CD14-positive monocyte (primary cell): ENCODE data around the gene DPEP2NB. TPM values are rescaled to one million over a fixed set of nuclear protein-coding genes. Genes with fewer than 3 reads are reported as not detected.

Source experiments
- DNase-seq, 3 donors: peaks; one replicate each; pipeline ENCODE4 v3.0.0-alpha.2; 2011 to 2022
- H2AFZ ChIP-seq: 2 replicates; pipeline ENCODE4 v1.6.0; 2012; ENCODE audit warnings: mild to moderate bottlenecking, low read depth, low read length, inconsistent platforms; ENCODE audit not compliant: insufficient read depth, poor library complexity, severe bottlenecking
- H3K27ac ChIP-seq, 2 donors: 1 replicate in 1 of 2; 2 replicates in 1 of 2; pipeline ENCODE4 v1.5.1; 2012 to 2013; ENCODE audit warnings: low read length in 2 of 2, control low read depth in 1 of 2, inconsistent platforms in 1 of 2, low read depth in 1 of 2, mild to moderate bottlenecking in 1 of 2
- H3K27me3 ChIP-seq, 2 donors: one replicate each; pipeline versions ENCODE4 v1.6.0 to v1.6.1; 2011 to 2013; ENCODE audit warnings: low read length in 2 of 2; ENCODE audit not compliant: control insufficient read depth in 2 of 2, insufficient read depth in 2 of 2
- H3K36me3 ChIP-seq, 2 donors: replicated peaks in 1 of 2; 1 replicate in 1 of 2; 2 replicates in 1 of 2; pipeline versions ENCODE4 v1.5.1 to v1.6.1; 2012 to 2013; ENCODE audit warnings: low read length in 2 of 2, control low read depth in 1 of 2, inconsistent platforms in 1 of 2, mild to moderate bottlenecking in 1 of 2; ENCODE audit not compliant: insufficient read depth in 2 of 2, control insufficient read depth in 1 of 2
- H3K4me1 ChIP-seq, 2 donors: 1 replicate in 1 of 2; 2 replicates in 1 of 2; pipeline versions ENCODE4 v1.5.1 to v1.6.1; 2012 to 2013; ENCODE audit warnings: low read length in 2 of 2, control low read depth in 1 of 2, inconsistent platforms in 1 of 2, mild to moderate bottlenecking in 1 of 2, moderate library complexity in 1 of 2; ENCODE audit not compliant: insufficient read depth in 2 of 2, control insufficient read depth in 1 of 2
- H3K4me2 ChIP-seq: replicated peaks from 2 replicates; pipeline ENCODE3; 2012; ENCODE audit warnings: low read length, moderate library complexity, mild to moderate bottlenecking; ENCODE audit not compliant: poor library complexity, severe bottlenecking; ENCODE audit errors: extremely low read depth
- H3K4me3 ChIP-seq, 3 experiments: fragments of 200-600 bp in 1 of 3; sonication (generic) in 1 of 3; replicated peaks in 1 of 3; 1 replicate in 2 of 3; 2 replicates in 1 of 3; pipeline ENCODE4 v1.5.1; 2011 to 2013; ENCODE audit warnings: low read length in 3 of 3, mild to moderate bottlenecking in 3 of 3, control low read depth in 2 of 3, low read depth in 2 of 3, inconsistent platforms in 1 of 3, moderate library complexity in 1 of 3
- H3K79me2 ChIP-seq: 2 replicates; pipeline ENCODE4 v1.6.0; 2012; ENCODE audit warnings: mild to moderate bottlenecking, control low read depth, inconsistent platforms, low read length, moderate library complexity; ENCODE audit not compliant: insufficient read depth
- H3K9ac ChIP-seq: 2 replicates; pipeline ENCODE4 v1.6.0; 2017; ENCODE audit warnings: low read length, mild to moderate bottlenecking; ENCODE audit not compliant: insufficient read depth, poor library complexity, severe bottlenecking
- H3K9me3 ChIP-seq, 2 donors: replicated peaks in 1 of 2; 1 replicate in 1 of 2; 2 replicates in 1 of 2; pipeline versions ENCODE4 v1.5.1 to v1.6.1; 2012 to 2013; ENCODE audit warnings: low read length in 2 of 2, control low read depth in 1 of 2; ENCODE audit not compliant: control insufficient read depth in 1 of 2, insufficient read depth in 1 of 2
- H4K20me1 ChIP-seq: 2 replicates; pipeline ENCODE4 v1.6.0; 2012; ENCODE audit warnings: mild to moderate bottlenecking, low read length, control low read depth, moderate library complexity; ENCODE audit not compliant: insufficient read depth
- H3K27ac Mint-ChIP-seq, 7 donors: one replicate each; pipeline ENCODE4 v1.8.0; 2020; ENCODE audit warnings: mild to moderate bottlenecking in 7 of 7, mixed read lengths in 7 of 7, moderate library complexity in 6 of 7, inconsistent platforms in 2 of 7
- H3K27me3 Mint-ChIP-seq, 3 donors: one replicate each; pipeline ENCODE4 v1.8.0; 2021 to 2022; ENCODE audit warnings: low read depth in 3 of 3, mild to moderate bottlenecking in 3 of 3, mixed read lengths in 3 of 3, moderate library complexity in 3 of 3, inconsistent platforms in 1 of 3
- H3K36me3 Mint-ChIP-seq, 2 donors: one replicate each; pipeline ENCODE4 v1.8.0; 2020; ENCODE audit warnings: mixed read lengths in 2 of 2, inconsistent platforms in 1 of 2, mild to moderate bottlenecking in 1 of 2
- H3K4me1 Mint-ChIP-seq: one replicate; pipeline ENCODE4 v1.8.0; 2020; ENCODE audit warnings: mild to moderate bottlenecking, mixed read lengths
- H3K4me3 Mint-ChIP-seq, 2 donors: one replicate each; pipeline ENCODE4 v1.8.0; 2020; ENCODE audit warnings: mild to moderate bottlenecking in 2 of 2, mixed read lengths in 2 of 2, moderate library complexity in 1 of 2
- H3K9me3 Mint-ChIP-seq, 7 donors: one replicate each; pipeline ENCODE4 v1.8.0; 2020 to 2022; ENCODE audit warnings: mixed read lengths in 7 of 7, mild to moderate bottlenecking in 6 of 7, moderate library complexity in 6 of 7, inconsistent platforms in 2 of 7
- WGBS: methylation state at CpG from one replicate; pipeline ENCODE4 v1.1.5; 2013; ENCODE audit warnings: missing lambda C conversion rate; ENCODE audit not compliant: insufficient coverage; 5-methylcytosine and 5-hydroxymethylcytosine counted together
- intact Hi-C, 2 donors: fragments of 100-400 bp; cut with micrococcal nuclease; formaldehyde crosslinking; loops; one replicate each; pipeline versions ENCODE4 v1.15.0 to v1.15.1; 2023
- polyA plus RNA-seq, 3 donors: library from polyadenylated mRNA; depleted of rRNA in 1 of 3; unstranded in 2 of 3; stranded (reverse) in 1 of 3; fragments of 300-500 nt in 2 of 3; fragments of >200 nt in 1 of 3; fragmentation: Illumina TruSeq in 2 of 3; gene quantifications; 1 replicate in 2 of 3; 2 replicates in 1 of 3; pipeline ENCODE4 v1.2.3, GENCODE V29; 2012 to 2021
- TF ChIP-seq, protein P1 (sequence below): fragments of 200-600 bp; IDR thresholded peaks from one replicate; pipeline ENCODE4 v1.8.0; 2022; ENCODE audit warnings: antibody characterized with exemption, mild to moderate bottlenecking

DPEP2NB gene
- polyA plus RNA-seq, 3 donors: not detected

DNA sequence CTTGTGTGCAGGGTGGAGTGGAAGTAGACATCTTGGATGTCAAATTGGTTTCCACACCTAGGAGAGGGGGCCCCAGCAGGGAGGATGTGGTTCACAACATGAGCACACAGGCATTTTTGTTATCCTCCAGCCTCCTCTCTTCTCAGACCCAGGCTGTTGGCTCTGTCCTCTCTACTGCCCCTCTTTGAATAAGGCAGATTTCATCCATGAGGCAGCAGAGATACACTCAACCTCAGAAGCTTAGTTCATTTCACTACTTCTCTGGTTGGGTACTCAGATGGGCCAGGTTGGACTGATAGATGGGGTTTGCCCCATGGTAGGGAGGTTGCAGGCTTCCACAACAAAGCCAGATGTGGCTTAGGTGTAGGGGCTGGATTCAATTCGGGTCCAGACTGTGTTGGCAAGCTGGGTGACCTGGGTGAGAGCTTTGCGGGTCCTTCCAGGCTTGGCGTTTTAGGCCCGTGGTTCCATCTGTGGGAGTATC is 47.2 kb upstream of the DPEP2NB start:
- H3K27ac Mint-ChIP-seq: peak overlapping the region in 2 of 7 donors; percentile 63 to 68
- Histone ChIP-seq H3K79me2 (no peaks in the 10 kb centered on the region), H3K4me1 (peaks cover 55 to 56% of the 10 kb centered on the region in 2 donors), H4K20me1 (no peaks in the 10 kb centered on the region), H3K4me3 (no peak overlapping the region), H3K9ac (no peak overlapping the region), H2AFZ (no peak overlapping the region), H3K9me3 (no peaks in the 10 kb centered on the region), H3K27me3 (no peaks in the 10 kb centered on the region), H3K27ac (peak overlapping the region; percentile 14 to 90), H3K4me2 (no peak overlapping the region), H3K36me3 (peaks cover 21 to 71% of the 10 kb centered on the region in 2 donors)
- no CpG with 5 or more reads among the region's 4 CpGs for WGBS
- no peaks in the 10 kb centered on the region for H3K9me3 Mint-ChIP-seq
- H3K4me1 Mint-ChIP-seq: peaks cover 64% of the 10 kb centered on the region
- DNase-seq: no peak
- peaks cover 50 to 75% of the 10 kb centered on the region in 2 donors for H3K36me3 Mint-ChIP-seq
- no peak overlapping the region for H3K4me3 Mint-ChIP-seq
- TF ChIP-seq, protein P1, sequence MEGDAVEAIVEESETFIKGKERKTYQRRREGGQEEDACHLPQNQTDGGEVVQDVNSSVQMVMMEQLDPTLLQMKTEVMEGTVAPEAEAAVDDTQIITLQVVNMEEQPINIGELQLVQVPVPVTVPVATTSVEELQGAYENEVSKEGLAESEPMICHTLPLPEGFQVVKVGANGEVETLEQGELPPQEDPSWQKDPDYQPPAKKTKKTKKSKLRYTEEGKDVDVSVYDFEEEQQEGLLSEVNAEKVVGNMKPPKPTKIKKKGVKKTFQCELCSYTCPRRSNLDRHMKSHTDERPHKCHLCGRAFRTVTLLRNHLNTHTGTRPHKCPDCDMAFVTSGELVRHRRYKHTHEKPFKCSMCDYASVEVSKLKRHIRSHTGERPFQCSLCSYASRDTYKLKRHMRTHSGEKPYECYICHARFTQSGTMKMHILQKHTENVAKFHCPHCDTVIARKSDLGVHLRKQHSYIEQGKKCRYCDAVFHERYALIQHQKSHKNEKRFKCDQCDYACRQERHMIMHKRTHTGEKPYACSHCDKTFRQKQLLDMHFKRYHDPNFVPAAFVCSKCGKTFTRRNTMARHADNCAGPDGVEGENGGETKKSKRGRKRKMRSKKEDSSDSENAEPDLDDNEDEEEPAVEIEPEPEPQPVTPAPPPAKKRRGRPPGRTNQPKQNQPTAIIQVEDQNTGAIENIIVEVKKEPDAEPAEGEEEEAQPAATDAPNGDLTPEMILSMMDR: no peak
- intact Hi-C loops: loop anchor here in 1 of 2 donors (5.0 to 10.0 kb wide), 2 partner anchors 181 to 238 kb away; partner anchors contain the start of gene NRN1L
- peaks cover 0 to 4% (median 0%) of the 10 kb centered on the region in 3 donors for H3K27me3 Mint-ChIP-seq

DNA sequence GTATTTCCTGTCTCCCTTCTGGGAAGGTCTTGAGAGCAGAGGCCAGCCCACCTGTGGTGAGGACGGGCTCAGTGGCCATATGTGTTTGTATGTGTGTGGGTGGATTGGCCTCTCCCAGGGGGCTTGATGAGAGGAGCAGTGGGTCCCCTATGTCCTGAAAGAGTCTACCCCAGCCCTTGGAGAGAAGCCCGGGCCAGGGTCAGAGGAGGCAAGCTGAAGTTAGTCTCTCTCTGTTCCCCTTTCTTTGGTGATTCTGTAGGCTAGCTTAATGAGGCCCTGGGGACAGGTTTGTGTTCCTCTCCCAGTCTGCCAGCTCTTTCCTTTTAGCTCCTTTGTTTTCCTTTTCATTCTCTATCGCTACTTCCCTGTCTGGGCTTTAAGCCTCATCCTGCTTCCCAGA is 45.7 kb upstream of the DPEP2NB start:
- no peaks in the 10 kb centered on the region for H3K27me3 ChIP-seq
- peaks cover 0 to 2% (median 0%) of the 10 kb centered on the region in 3 donors for H3K27me3 Mint-ChIP-seq
- H3K4me1 Mint-ChIP-seq: peaks cover 64% of the 10 kb centered on the region
- H3K9ac ChIP-seq: peak overlapping the region; percentile 23
- no peaks in the 10 kb centered on the region for H3K9me3 ChIP-seq
- peak overlapping the region; percentile 65 to 94 (median 81) for H3K27ac Mint-ChIP-seq
- peak overlapping the region; percentile 24 for H2AFZ ChIP-seq
- intact Hi-C loops: loop anchor here in 1 of 2 donors (5.0 to 10.0 kb wide), 2 partner anchors 179 to 237 kb away; partner anchors contain the start of gene NRN1L
- no peak overlapping the region for H3K4me3 ChIP-seq
- no peak for DNase-seq
- H3K9me3 Mint-ChIP-seq: no peaks in the 10 kb centered on the region
- H3K27ac ChIP-seq: peak overlapping the region; percentile 68 to 72
- H3K4me2 ChIP-seq: no peak overlapping the region
- TF ChIP-seq, protein P1: no peak
- WGBS: 67% methylated on average over 2 of the region's 3 CpGs
- H4K20me1 ChIP-seq: no peaks in the 10 kb centered on the region
- H3K4me3 Mint-ChIP-seq: peak overlapping the region in 1 of 2 donors; percentile 47
- peaks cover 48 to 74% of the 10 kb centered on the region in 2 donors for H3K36me3 Mint-ChIP-seq
- no peaks in the 10 kb centered on the region for H3K79me2 ChIP-seq
- H3K4me1 ChIP-seq: peaks cover 55 to 56% of the 10 kb centered on the region in 2 donors
- H3K36me3 ChIP-seq: peaks cover 16 to 70% of the 10 kb centered on the region in 2 donors
